ENCODE data around the gene FRMD3.

DNA sequence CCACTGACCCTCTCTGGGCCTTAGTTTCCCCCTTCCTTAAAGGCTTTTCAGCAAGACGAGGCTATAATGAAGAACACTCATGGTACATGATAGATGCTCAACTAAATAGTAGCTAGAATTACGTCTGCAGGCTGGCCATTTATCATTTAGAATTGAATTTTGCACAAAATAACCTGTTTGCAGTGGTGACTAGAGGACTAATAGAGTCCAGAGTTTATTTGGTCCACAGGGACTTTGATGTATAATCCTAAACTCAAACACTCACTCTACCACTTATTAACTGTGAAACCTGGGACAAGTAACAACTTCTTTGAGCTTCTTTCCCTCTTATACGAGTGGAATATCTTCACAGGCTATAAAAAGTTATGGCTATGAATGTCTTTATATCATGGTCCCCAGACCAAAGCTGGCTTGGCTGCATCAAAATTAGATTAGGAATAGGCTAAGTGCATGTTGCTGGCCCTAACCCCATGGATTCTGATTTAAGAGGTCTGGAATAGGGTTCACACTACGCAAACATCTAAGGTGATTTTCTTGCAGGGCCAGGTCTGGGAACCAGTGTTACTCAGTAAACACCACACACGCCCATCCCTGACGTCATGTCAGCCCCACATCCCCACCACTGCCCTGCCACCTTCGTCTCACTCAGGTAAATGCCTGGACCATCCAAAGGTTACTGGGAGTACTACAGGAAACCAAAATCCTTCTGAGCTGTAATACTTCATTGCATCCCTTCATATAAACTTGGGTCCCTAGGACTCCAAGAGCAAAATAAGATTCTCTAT is 150.6 kb downstream of the FRMD3 start:
- TF ChIP-seq, protein P1, sequence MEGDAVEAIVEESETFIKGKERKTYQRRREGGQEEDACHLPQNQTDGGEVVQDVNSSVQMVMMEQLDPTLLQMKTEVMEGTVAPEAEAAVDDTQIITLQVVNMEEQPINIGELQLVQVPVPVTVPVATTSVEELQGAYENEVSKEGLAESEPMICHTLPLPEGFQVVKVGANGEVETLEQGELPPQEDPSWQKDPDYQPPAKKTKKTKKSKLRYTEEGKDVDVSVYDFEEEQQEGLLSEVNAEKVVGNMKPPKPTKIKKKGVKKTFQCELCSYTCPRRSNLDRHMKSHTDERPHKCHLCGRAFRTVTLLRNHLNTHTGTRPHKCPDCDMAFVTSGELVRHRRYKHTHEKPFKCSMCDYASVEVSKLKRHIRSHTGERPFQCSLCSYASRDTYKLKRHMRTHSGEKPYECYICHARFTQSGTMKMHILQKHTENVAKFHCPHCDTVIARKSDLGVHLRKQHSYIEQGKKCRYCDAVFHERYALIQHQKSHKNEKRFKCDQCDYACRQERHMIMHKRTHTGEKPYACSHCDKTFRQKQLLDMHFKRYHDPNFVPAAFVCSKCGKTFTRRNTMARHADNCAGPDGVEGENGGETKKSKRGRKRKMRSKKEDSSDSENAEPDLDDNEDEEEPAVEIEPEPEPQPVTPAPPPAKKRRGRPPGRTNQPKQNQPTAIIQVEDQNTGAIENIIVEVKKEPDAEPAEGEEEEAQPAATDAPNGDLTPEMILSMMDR (IDR thresholded peaks at IDR 0.05; ENCODE audit: low read depth, low read length) = no peak
- TF ChIP-seq, protein P2, sequence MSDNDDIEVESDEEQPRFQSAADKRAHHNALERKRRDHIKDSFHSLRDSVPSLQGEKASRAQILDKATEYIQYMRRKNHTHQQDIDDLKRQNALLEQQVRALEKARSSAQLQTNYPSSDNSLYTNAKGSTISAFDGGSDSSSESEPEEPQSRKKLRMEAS (IDR thresholded peaks at IDR 0.05; ENCODE audit: low read depth, low read length) = no peak
- TF ChIP-seq POLR2A (IDR thresholded peaks at IDR 0.05; ENCODE audit: extremely low read depth, insufficient read length) = no peak

Measured in NB4 (cell line).